Measurements from ENCODE around the gene BCAS1. TPM values are rescaled to one million over a fixed set of nuclear protein-coding genes. Genes with fewer than 3 reads are reported as not detected.
A peak's percentile ranks its signal among the peaks of the same experiment; 100 is the strongest.

BCAS1 gene
- polyA plus RNA-seq, 1 donor, result 4.2 TPM

DNA sequence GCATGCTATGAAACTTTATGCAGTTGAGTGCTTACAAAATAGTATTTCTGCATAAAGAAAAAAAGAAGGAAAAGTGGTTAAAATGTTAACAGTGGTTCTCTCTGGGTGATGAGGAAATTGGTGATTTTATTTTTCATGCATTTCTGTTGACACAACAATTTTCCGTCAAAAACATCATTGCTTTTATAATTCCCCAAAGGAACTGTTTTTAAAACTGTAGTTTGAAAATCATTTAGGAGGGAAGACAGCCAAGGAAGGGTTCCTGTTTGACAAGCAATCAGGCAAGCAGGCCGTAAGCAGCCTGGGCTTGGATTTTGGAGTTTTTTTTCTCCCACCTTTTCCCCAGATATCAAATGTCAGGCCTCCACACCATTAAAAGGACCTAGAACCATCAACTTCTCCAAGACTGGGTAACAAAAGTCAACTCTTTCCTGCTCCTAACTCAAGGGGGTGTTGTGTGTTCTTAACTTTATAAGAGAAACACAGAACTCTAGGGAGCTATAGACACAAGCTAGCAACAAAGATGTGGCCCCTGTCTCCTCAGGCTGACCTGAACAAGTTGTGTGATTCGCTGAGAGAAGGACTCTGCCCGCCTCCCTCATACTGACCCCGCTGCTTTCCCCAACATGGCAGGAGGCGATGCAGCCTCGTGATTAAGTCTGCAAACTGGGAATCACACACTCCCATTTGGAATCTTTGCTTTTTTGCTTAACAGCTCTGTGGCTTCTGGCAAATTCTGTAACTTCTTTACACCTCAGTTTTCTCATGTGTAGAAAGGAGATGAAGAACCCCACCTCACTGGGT is 146.6 kb downstream of the BCAS1 start:
- DNase-seq, result no peak

DNA sequence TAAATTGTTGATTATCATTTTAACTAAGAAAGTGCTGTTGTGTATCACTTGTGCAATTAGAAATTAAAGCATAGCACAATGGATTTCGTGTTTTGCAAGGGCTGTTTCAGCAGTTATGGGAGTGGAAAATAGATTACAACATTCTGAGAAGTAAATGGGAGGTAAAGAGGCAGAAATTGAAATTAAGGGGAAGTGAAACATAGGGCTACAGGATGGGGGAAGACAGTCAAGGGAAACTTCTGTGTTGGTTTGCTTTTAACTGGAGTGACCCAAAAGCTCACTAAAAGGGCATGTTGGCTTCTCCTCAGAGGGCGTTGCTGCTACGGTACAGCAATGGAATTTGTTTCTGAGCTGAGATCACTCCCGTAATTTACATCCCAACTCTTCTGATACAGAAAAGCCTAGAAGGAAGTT is 147.5 kb downstream of the BCAS1 start:
- no peak for DNase-seq

DNA sequence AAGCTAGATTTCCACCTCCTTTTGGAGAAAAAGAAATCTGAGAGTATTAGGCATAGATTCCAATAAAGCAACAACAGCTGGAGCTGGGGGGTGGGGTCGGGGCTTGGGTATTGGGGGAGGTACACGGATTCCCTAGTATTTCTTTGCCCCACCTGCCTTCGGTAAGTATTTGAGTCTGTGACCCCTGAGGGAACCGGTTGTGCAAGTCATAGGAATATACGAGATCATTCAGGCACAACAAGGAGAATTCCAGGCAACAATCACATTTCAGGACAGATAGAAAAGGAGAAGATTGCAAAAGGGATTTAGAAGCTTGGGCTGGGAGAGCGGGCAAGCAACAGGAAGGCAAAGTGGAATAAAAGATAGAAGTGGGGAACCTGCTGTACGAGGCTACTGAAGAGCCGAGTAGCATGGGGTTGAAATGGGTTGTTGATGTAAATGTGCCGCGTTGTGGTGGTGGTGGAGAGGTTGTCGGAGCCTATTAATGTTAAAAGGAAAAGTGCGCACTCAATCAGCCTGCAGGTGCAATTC is 148.9 kb downstream of the BCAS1 start:
- no peak for DNase-seq

DNA sequence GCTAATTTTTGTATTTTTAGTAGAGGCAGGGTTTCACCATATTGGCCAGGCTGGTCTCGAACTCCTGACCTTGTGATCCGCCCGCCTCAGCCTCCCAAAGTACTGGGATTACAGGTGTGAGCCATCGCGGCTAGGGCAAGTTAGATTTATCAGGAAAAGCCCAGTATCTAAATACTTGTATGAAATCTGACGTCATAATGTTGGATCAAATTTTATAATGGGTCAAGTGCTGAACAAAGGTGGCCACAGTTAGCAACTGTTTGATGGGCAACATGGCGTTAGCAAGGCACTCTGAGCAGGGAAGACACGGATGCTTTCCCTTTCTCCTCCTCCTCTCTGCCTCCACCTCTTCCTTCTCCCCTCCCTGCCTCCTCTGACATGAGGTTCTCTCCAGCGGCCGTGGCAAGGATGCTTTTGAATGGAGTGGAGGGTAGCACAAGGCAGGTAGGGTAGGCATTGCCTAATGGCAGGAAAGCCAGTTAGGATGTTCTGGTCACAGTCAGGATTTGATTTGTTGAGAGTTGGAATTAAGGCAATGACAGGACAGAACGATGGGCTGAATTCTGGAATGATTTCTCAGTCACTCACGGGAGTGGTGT is 149.6 kb downstream of the BCAS1 start:
- DNase-seq, result no peak

DNA sequence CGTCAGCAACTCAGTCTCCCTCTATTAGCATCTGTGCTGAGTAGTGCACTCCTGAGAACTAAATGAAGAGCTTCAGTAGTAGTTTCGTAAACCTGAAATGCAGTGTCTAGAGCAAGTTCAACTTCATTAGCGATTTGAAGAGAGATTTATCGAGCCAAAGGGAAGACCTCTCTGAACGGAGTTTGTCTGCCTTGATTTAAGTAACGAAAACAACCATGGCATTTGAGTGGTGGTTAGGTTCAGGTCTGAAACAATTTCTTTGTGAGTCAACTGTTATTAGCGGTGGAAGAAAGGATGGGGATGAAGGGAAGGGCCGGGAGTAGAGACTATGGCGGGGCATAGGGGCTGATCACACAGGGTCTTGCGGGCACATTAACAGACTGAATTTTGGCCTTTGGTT is 150.5 kb downstream of the BCAS1 start:
- no peak for DNase-seq

DNA sequence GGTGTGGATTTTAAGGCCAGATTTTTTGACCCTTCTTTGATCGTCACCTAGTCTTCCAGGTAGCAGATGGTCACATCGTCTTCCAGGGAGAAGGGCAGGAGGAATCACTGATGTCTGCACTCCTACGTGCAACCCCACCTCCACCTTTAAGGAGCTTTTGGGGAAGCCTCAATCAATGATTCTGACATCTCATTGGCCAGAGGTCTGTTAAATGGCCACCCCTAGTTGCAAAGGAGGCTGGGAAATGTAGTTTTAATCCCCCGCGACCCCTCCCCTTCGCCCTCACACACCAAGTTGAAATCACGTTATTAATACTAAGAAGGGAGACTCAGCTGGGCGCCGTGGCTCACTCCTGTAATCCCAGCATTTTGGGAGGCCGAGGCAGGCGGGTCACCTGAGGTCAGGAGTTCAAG is 151.4 kb downstream of the BCAS1 start:
- DNase-seq, result no peak

DNA sequence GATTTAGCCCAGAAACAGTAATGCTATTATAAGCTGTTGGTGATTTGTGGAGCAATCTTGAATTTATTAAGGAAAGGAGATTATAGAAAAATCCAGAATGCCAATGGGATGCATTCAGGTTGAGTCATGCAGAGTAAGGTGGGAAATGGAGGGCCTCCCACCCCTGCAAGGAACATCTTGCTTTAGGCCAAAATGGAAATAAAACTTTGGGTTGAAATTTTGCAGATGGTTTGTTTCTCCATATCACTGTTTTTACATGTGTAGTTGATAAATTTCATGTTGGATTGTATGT is 152.4 kb downstream of the BCAS1 start:
- DNase-seq, result no peak

DNA sequence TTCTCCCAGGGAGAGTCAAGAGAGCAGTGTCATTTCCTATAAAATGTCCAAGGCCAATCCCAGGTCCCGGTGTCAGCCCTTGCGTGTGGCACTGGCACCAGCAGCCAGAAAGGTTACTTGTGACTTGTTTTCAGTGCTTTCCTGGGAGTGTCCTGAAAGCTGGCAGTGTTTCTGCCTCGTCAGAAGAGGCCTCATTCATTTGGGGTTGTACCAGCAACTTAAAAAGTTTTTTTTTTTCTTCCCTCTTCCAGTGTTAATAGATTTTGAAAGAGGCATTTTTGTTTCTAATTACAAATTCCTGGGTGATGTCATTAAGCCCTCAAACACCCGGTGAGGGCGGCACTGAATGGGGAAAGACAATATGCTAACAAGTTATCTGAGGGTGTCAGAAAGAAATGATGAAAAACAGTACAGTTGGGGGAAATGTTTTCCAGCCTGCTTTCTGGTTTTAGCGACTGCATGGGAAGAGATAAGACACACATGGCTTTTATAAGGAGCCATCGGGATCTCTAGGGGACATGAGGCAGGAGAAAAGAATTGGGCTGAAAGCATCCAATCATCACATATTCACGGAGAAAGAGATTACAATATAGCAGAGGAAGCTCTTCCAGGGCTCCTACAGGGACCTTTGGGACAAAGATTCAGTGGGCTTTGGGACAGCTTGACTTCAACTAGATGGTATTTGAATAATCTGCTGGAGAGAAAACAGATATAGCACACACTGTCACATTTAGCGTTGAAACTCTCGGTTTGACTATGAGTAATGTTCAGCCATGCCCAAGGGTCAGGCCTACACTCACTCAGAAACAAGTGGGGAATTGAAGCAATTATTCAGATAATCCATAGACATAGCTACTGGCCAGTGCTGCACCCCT is 153.0 kb downstream of the BCAS1 start:
- no peak for DNase-seq

DNA sequence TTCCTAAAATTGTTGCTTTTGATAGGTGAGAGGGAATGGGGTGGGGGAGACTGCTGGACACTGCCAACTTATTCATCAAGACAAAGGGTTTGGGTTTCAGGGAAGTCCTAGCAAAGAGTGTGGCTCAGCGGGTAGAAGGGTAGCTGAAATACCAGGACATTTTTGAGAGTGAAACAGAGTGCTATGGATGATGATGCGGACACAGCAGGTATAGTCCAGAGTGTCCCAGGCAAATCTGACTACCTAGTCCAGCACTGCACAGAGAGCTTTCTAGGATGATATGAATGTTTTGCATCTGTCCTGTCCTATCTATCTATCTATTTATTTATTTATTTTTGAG is 154.3 kb downstream of the BCAS1 start:
- DNase-seq, result no peak

DNA sequence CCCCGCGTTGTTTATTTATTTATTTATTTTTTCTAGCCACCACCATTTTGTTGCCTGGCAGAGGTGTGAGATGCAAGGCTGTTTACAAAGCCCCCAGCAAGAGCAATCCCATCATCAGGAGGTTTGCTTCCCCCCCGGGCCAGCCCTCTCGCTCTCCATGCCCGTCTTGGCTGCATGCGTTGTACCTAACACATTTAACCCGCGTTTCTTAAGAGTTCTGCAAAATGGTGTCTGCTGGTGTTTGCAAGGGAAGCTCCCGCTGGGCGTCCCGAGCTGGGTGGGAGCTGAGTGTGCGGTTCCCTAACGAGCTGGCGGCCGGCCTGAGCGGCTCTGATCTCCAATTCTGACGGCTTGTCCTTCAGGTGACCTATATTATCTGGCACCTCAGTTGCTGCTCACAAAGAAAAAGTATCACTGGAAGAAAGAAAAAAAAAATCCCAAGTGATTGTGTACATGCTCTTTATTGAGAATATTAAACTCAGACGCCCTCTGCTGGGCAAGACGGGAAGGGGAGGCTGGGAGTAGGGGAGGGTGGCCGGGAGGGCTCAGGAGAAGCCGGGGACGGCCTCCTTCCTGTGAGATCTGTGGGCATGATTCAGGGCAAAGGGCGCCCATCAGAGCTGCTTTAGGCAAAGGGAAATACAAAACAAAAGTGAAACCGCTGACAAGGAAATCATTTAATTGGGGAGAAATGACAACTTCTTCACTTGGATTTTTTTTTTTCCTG is 154.8 kb downstream of the BCAS1 start:
- peak; percentile 96 for DNase-seq

DNA sequence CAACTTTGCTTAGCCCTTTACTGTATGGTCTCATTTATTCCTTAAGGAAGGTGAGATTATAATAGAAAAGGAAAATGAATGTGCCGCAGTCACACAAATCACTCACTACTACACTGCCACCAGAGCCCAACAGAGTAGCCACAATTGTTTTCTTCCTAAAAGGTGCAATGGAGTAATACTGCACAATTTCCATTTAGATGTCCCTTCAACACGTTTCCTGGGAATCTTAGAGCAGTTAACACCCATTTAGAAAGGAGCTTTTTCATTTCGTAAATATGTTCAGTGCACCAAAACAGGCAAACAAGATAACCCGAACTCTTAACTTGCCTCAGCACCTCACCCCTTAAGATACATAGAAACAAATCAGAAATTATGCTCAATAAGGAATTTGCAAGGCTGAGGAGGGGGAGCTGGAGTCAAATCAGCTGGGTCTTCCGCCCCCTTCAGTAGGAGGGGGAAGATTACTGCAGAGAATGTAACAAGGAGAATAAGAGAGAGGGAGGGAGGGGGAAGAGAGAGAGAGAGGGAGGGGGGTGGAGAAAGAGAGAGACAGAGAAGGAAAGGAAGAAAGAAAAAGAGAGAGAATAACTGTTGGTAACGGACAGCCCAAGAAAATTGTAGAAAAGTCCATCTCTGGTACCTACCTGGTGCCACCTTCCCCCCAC is 155.5 kb downstream of the BCAS1 start:
- peak; percentile 66 for DNase-seq

DNA sequence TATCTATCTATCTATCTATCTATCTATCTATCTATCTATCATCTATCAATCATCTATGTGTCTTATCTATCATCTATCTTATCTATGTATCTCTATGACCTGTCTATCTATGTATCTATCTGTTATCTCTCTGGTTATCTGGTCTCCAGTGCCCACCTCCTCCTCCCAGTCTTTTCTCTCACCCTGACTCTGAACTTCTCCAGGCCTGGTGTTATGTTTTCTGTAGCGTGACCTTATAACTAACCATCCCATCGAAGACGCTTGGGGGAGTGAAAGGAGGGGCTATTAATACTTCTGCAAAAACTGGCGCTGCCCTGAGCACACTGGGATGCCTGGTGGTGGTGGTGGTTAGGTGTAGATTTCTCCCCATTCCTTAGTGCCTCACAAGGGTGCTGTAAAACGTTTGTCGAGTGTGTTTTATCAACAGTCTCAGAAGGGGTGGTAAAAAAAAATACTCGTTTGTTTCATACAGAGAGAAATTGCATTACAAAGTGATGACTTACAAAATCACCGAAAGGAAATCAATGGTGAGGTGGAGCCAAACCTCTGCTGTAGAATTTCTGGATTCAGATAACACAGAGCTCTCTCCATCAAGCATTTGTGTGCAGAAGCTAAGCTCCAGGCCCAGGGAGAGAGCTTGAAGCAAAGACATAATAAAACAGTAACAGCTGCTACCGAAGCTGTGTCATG is 156.2 kb downstream of the BCAS1 start:
- DNase-seq, result no peak

DNA sequence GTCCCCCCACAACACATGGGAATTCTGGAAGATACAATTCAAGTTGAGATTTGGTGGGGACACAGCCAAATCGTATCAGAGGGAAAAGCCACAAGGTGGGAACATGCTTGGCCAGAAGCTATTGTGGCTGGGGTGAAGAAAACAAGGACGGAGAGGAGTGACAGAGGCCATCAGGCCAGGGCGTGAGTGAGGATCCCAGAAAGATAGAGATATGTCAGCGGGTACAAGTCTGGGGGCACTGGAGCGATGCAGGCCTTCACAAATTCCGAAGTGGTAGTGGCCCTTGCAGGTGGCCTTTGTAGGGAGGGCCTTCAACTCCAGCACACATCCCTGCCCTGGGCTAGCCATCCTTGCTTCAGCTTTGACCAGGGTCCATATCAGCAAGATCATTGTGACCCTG is 159.1 kb downstream of the BCAS1 start:
- DNase-seq, result no peak

DNA sequence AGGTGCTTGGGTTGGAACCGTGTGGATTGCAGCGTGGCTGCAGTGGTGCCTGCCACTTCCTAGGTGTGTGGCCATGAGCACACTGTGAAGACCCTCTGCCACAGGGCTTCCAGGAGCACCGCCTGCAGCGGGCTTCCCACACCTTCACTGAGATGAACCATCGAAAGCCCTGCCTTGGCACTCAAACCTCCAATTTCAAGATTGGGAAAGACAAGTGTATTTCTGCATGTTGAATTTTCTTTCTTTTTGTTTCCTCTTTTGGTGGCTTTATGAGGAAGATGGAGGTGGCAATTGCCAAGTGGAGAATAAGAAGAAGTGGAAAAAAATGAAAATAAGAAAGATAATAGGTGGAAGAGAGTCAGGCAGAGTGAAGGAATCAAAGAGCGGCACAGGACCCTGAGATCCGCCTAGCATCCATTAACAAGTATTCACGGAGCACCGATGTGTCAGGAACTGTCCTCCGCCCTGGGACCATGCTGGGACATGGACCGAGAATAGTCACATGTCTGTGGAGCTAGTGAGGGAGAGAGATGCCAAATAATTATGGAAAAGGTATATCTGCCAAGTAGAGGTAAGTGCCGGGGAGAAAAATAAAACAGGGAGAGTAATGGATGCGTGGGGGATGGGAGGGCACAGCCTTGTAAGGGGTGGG is 159.9 kb downstream of the BCAS1 start:
- DNase-seq, result no peak

DNA sequence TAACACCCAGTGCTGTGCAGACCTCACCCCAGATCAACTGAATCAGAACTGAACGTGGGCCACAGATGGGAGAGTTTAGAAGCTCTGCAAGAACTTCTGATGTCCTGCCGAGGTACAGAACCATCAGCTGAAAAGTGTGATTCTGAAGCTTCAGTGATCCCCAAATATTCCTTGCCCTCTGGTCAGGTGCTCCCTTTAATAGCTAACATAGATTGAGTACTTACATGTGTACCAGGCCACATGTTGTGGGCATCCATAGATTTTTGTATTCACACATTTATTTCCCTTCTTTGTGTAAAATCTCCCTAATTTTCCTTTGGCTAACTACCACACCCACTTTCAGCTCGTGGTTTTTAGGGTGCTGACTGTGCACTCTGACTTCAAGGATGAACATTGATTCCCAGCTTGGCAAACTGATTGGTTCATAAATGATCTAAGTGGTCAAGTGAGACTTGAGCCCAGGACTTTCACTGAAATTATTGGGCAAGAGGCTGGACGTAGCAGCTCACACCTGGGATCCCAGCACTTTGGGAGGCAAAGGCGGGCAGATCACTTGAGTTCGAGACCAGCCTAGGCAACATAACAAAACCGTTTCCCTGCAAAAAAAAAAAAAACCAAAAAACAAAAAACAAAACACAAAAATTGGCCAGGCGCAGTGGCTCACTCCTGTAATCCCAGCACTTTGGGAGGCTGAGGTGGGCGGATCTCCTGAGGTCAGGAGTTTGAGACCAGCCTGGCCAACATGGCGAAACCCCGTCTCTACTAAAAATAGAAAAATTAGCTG is 162.2 kb downstream of the BCAS1 start:
- no peak for DNase-seq

DNA sequence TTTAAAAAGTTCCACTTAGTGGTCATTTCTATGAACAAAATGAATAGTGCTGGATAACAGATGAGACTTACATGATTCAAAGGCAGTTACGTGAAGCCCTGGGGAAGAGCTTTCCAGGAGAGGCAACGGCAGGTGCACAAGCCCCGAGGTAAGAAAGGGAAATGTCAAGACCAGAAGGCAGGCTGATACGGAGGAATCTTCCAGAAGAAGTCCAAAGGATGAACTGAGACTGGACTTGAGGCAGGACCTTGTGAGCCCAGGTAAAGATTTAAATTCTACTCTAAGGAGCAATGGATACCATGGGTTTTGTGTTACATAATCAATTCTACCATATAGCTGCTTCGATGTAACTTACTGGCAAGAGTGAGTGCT is 164.6 kb downstream of the BCAS1 start:
- DNase-seq, result no peak

DNA sequence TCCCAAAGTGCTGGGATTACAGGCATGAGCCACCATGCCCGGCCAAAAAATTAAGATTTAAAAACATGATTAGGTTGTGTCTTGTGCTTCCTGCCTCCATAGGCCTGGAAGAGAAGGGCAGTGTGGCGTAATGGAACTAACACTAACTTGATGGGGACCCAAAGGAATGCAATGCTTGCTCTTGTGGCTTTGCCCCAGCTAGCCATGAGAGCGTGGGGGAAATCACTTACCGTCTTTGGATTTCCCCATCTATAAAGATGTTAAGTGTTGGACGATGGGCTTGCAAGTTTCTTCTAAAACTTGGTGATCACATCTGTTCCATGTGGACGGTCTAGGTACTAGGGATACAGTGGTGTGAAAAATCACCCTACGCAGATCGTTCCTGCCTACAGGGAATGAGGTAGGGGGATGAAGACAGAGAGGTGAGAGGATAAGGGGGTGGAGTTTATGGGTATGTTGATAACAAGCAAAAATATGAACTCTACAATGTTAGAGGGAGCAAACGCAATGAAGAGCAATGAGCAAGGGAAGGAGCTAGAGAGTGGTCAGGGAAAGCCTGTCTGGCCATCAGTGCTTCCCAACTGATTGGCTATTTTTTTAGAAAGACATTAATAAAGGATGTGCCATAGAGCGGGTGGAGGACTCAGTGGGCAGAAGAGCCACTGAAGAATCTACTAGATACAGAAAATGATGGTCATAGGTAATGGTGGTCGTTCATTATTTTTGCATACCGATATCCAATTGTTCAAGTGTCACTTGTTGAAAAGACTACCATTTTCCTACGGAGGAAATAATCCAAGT is 165.2 kb downstream of the BCAS1 start:
- no peak for DNase-seq

DNA sequence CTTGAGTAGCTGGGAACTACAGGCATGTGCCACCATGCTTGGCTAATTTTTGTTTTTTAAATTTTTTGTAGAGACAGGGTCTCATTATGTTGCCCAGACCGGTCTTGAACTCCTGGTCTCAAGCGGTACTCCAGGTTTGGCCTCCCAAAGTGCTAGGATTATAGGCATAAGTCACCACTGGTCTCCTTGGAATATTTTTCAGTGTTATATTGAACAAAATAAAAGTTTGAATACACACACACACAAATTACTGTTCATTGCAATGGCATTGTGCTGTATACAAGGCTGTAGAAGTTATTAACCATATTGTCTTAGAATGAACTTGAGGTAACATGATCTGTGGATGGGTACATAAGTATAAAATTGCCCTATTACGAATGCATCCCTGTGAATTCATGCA is 166.1 kb downstream of the BCAS1 start:
- DNase-seq, result no peak

DNA sequence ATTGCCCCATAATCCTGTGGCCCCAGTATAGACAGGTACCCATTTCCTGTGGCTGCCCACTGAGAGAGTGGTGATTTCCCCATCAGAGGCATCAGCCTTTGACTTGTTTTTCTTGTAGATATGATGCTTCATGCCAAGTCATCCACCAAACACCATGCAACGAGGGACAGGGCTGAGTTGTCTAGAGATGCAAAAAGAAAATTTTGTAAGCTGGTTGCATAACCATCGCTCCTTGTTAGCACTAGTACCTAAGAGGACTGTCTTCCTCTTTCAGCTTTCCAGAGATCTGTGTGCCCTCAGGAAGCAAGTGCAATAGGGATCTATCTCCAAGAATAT is 166.8 kb downstream of the BCAS1 start:
- no peak for DNase-seq

Data from left kidney (tissue), 2 donors.